Natural killer cell treated with Interleukin-12 subunit alpha and Interleukin-12 subunit beta and Interleukin-15 and Interleukin-18, amount 100 ng/mL, for 72 hours (primary cell): ENCODE results near the gene NIBAN1. TPM values are rescaled to one million over a fixed set of nuclear protein-coding genes. Genes with fewer than 3 reads are reported as not detected.

Experiments used
- ATAC-seq, 2 donors: fragments of 150-1000 bp; cut with Tn5 transposase in 1 of 2; sonication (Bioruptor Pico), chemical (Tn5 transposase) in 1 of 2; 2 replicates each; pipeline ENCODE4 v1.10.0; 2021
- DNase-seq: peaks from one replicate; pipeline ENCODE4 v3.0.0; 2022; ENCODE audit warnings: low spot score
- H3K27ac Mint-ChIP-seq, 2 donors: 1 replicate in 1 of 2; 2 replicates in 1 of 2; pipeline ENCODE4 v1.8.0; 2022; ENCODE audit warnings: mixed read lengths in 2 of 2, mild to moderate bottlenecking in 1 of 2, moderate library complexity in 1 of 2
- H3K27me3 Mint-ChIP-seq, 2 donors: 1 replicate in 1 of 2; 2 replicates in 1 of 2; pipeline ENCODE4 v1.8.0; 2022; ENCODE audit warnings: mixed read lengths in 2 of 2
- H3K36me3 Mint-ChIP-seq: one replicate; pipeline ENCODE4 v1.8.0; 2022; ENCODE audit warnings: mixed read lengths
- H3K4me1 Mint-ChIP-seq, 2 donors: 1 replicate in 1 of 2; 2 replicates in 1 of 2; pipeline ENCODE4 v1.8.0; 2022; ENCODE audit warnings: low read depth in 2 of 2, mixed read lengths in 2 of 2, mild to moderate bottlenecking in 1 of 2
- H3K4me3 Mint-ChIP-seq: one replicate; pipeline ENCODE4 v1.8.0; 2022; ENCODE audit warnings: mixed read lengths
- H3K9me3 Mint-ChIP-seq: 2 replicates; pipeline ENCODE4 v1.8.0; 2022; ENCODE audit warnings: mixed read lengths
- total RNA-seq, 2 donors: library from RNA; stranded (reverse); gene quantifications; one replicate each; pipeline ENCODE4 v1.2.3, GENCODE V29; 2022

NIBAN1 gene
- total RNA-seq, 2 donors from 2014 or later = 133 to 182 TPM

DNA sequence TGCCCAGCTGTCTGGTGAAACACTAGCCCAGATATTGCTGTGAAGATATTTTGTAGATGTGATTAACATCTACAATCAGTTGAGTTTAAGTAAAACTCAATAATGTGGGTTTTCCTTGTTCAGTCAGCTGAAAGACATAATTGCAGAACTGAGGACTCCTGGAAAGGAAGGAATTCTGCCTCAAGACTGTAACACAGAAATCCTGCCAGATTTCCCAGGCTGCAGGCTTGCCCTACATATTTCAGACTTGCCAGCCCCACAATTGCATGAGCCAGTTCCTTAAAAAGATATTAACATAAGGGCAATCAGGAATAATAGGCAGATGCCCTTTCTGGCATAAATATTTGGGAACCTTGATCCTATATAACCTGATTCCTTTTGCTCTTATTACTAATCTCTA is 14.2 kb upstream of the NIBAN1 start:
- no peaks in the 10 kb centered on the region for H3K36me3 Mint-ChIP-seq
- H3K27ac Mint-ChIP-seq = no peak overlapping the region
- H3K27me3 Mint-ChIP-seq = peaks cover 23 to 27% of the 10 kb centered on the region in 2 donors
- H3K4me3 Mint-ChIP-seq = no peak overlapping the region
- peaks cover 0 to 4% of the 10 kb centered on the region in 2 donors for H3K4me1 Mint-ChIP-seq
- ATAC-seq = no peak
- no peak for DNase-seq
- no peaks in the 10 kb centered on the region for H3K9me3 Mint-ChIP-seq

DNA sequence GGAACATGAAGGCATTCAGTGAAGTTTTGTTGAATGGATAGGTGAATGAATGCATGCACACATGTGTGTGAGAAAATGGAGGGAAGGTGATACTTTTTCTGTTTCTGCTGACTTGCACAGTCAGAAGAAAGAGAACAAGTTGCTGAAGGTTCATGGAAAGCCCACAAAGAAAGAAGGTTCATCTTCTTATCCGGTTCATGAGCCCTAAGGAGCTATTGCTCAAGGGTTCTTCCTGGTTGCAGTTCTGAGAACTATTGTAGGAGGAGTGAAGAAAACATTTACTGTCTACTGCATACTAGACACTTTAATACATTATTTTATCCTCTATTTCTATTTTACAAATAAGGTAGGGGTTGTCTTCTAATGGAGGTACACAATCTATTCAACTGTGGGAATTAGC is 13.4 kb upstream of the NIBAN1 start:
- H3K36me3 Mint-ChIP-seq = no peaks in the 10 kb centered on the region
- DNase-seq = no peak
- no peak overlapping the region for H3K27ac Mint-ChIP-seq
- peaks cover 0 to 4% of the 10 kb centered on the region in 2 donors for H3K4me1 Mint-ChIP-seq
- no peak for ATAC-seq
- no peak overlapping the region for H3K4me3 Mint-ChIP-seq
- H3K27me3 Mint-ChIP-seq = peaks cover 23 to 32% of the 10 kb centered on the region in 2 donors
- H3K9me3 Mint-ChIP-seq = no peaks in the 10 kb centered on the region

DNA sequence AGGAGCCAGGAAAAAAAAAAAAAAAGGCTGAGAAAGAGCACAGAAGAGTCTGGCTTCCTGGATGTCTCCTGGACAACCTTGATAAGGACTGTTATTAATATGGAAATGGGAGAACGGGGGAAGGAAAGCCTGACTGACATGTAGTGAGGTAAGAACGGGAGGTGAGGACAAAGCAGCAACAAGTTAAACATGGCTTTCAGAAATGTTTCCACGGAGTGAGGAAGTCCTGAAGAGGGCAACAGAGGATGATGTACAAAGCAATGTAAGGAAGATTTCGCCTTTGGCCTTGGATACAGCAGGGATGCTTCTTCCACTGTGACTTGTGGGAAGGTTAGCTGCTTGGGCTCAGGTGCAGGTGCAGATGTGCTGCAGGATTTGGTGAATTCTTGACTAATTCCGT is 11.9 kb upstream of the NIBAN1 start:
- no peak for DNase-seq
- Mint-ChIP-seq H3K27ac (peak overlapping the region in 1 of 2 donors; percentile 29), H3K9me3 (no peaks in the 10 kb centered on the region), H3K4me3 (no peak overlapping the region), H3K27me3 (peaks cover 20 to 32% of the 10 kb centered on the region in 2 donors), H3K4me1 (peaks cover 0 to 12% of the 10 kb centered on the region in 2 donors), H3K36me3 (no peaks in the 10 kb centered on the region)
- no peak for ATAC-seq

DNA sequence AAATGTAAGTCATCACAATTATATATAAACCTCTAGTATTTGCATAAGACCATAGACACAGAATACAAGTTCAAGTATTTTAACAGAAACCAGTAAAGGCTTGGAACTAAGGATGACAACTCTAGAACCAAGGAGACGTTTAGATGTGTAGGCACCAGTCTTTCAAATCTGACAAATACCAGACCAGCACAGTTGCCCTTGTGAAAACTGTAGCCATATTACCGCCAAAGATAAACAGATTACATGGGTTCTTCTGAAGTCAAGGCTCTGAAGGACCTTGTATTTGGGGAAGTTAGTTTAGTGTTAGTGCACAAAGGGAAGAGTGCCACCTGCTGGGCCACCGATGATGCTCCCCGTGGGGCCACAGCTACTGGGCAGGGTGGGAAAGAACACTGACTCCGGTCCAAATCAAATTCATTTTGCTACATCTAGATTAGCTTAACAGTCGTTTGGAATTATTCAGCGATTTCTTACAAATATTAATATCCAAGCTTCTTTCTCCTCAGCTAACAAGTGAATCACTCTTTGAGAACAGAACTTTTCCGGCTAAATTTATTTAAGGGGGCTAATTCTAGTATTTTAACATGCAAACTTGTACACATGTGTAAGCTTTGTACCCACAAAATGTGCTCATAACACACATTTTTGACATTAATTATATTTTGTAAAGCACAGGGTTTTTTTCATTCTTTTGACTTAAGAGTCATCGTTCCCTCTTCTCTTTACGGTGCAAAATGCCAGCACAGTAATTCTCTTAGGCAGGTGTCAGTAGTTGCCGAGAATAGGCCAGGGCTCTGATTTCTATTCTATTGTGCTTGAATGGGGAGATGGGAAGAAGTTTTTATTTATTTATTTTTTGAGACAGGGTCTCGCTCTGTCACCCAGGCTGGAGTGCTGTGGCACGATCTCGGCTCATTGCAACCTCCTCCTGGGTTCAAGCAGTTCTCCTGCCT is 8.0 kb upstream of the NIBAN1 start:
- H3K27me3 Mint-ChIP-seq = peaks cover 14 to 23% of the 10 kb centered on the region in 2 donors
- H3K9me3 Mint-ChIP-seq = no peaks in the 10 kb centered on the region
- peak; percentile 95 to 98 for ATAC-seq
- peaks cover 0 to 12% of the 10 kb centered on the region in 2 donors for H3K4me1 Mint-ChIP-seq
- H3K27ac Mint-ChIP-seq = peak overlapping the region in 1 of 2 donors; percentile 76
- H3K36me3 Mint-ChIP-seq = no peaks in the 10 kb centered on the region
- peak; percentile 77 for DNase-seq
- no peak overlapping the region for H3K4me3 Mint-ChIP-seq

GRCh38 chr1:184980726-184981125 is 6.4 kb upstream of the NIBAN1 start:
- DNase-seq (no peak), ATAC-seq (no peak)
- Mint-ChIP-seq H3K36me3 (no peaks in the 10 kb centered on the region), H3K4me3 (no peak overlapping the region), H3K27me3 (peaks cover 7 to 17% of the 10 kb centered on the region in 2 donors), H3K4me1 (peaks cover 9 to 12% of the 10 kb centered on the region in 2 donors), H3K27ac (no peak overlapping the region), H3K9me3 (no peaks in the 10 kb centered on the region)

- Mint-ChIP-seq H3K36me3 (peaks cover 15% of the 10 kb centered on the region), H3K4me3 (peak overlapping the region; percentile 75), H3K27me3 (no peaks in the 10 kb centered on the region), H3K27ac (peak overlapping the region; percentile 69 to 94), H3K4me1 (peaks cover 32 to 44% of the 10 kb centered on the region in 2 donors), H3K9me3 (no peaks in the 10 kb centered on the region)
- ATAC-seq (no peak), DNase-seq (no peak)
These were observed 1.0 kb upstream of the NIBAN1 start for GRCh38 chr1:184975208-184975870.

DNA sequence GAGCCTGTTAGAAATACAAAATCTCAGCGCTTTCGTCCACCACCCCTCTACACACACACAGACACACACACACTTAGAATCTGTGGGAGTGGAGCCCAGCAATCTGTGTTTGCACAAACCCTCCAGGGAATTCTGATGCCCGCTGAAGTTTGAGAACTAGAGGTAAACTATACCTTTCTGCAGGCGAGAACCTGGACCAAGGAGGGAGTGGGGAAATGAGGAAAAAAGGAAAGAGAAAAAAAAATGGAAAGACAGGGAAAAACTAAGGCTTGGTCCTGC is 468 bp upstream of the NIBAN1 start:
- ATAC-seq (no peak), DNase-seq (no peak)
- H3K4me1 Mint-ChIP-seq = peaks cover 36 to 49% of the 10 kb centered on the region in 2 donors
- H3K36me3 Mint-ChIP-seq = peaks cover 18% of the 10 kb centered on the region
- peak overlapping the region; percentile 69 to 94 for H3K27ac Mint-ChIP-seq
- H3K4me3 Mint-ChIP-seq = peak overlapping the region; percentile 75
- H3K9me3 Mint-ChIP-seq = no peaks in the 10 kb centered on the region
- no peaks in the 10 kb centered on the region for H3K27me3 Mint-ChIP-seq

DNA sequence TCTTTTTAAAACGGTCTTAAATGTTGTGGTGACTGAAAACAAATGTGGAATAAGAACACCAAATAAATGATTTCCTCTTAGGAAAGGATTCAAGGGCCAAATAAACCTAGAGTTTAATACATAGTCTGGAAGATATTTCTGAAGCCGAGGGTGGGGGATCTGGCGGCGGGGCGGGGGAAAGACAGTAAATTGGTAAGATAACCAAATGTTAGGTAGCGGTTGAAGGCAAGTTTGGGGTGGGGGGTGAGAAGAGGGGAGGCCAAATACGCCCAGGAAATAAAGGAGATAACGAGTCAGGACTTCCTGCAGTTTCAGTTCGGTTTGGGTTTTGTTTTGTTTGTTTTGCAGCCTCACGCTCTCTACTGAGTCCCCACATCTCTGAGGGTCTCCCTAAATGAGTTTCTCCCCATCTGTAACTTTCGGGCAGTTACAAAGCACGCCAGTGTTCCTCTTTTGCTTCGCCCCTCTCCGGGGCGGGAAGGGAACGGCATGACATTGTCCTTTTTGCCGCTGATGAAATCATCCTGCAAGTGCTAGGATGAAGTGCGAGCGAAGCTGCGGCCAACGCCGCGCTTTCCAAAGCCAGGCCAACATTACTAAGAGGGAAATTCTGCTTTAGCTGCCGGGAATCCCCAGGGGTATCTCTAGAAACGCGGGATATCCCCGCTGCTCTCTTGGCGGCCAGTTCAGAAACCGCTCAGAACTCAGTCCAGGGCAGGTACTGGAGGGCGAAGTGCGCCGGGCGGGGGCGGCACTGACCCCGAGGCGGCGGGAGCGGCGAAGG is 844 bp downstream of the NIBAN1 start:
- H3K9me3 Mint-ChIP-seq = no peaks in the 10 kb centered on the region
- H3K36me3 Mint-ChIP-seq = peaks cover 25% of the 10 kb centered on the region
- ATAC-seq (peak; percentile 75 to 87), DNase-seq (peak; percentile 94)
- peaks cover 45 to 59% of the 10 kb centered on the region in 2 donors for H3K4me1 Mint-ChIP-seq
- H3K27ac Mint-ChIP-seq = peak overlapping the region; percentile 94 to 99
- no peaks in the 10 kb centered on the region for H3K27me3 Mint-ChIP-seq
- H3K4me3 Mint-ChIP-seq = peak overlapping the region; percentile 89

DNA sequence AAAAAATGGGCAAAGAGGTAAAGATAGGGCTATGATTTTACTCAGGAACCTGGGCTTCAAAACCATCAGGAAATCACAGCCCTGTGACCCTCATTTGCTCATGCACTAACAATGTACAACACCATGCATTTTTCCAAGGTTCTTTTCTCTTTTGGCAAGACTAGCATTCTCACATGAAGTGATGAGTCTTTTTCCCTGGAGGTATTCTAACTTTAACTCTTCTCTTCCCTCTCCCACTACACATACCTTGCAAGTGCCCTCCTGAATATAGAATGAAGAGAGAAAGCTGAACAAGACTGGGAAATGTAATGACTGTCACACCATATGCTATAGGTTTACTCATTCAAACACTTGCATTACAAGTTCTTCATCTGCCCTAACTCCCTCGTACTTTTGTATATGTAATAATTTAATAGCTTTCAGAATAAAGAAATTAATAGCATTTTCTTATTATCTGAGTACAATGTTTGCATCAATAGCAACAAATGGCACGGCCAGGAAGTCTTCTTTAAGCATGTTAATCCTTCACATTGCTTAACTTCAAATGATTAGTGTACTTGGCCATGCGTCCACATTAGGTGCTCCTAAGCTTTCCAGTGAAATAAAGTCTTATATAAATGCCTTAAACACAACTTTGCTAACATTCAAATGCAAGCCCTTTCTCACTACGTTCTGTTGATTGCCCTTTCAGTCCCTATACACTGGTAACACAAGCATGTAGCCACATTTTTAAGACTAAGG is 1.8 kb downstream of the NIBAN1 start:
- Mint-ChIP-seq H3K36me3 (peaks cover 28% of the 10 kb centered on the region), H3K4me1 (peaks cover 48 to 65% of the 10 kb centered on the region in 2 donors), H3K27ac (peak overlapping the region; percentile 94 to 99), H3K27me3 (no peaks in the 10 kb centered on the region), H3K9me3 (no peaks in the 10 kb centered on the region), H3K4me3 (peak overlapping the region; percentile 89)
- ATAC-seq (no peak), DNase-seq (no peak)

GRCh38 chr1:184971522-184972265 is 2.6 kb downstream of the NIBAN1 start:
- Mint-ChIP-seq H3K9me3 (no peaks in the 10 kb centered on the region), H3K27me3 (no peaks in the 10 kb centered on the region), H3K36me3 (peaks cover 34% of the 10 kb centered on the region), H3K27ac (peak overlapping the region; percentile 94 to 99), H3K4me3 (peak overlapping the region; percentile 89), H3K4me1 (peaks cover 52 to 72% of the 10 kb centered on the region in 2 donors)
- ATAC-seq (no peak), DNase-seq (no peak)

DNA sequence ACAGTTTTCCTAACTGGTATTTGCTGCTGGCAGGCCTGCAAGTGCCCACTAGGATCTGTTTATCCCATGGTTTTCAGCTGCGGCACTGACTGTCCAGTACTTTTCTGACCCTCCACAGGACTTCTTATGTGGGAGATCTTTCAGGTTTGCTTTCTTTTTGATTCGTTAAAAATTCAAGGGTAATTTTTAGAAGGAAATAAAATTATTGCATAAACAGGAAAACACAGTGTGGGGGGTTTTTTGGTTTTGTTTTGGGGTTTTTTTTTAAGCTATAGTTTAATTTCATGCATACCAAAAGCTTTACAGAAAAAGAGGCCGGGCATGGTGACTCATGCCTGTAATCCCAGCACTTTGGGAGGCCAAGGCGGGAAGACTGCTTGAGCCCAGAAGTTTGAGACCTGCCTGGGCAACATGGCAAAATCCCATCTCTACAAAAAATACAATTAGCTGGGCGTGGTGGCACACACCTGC is 3.6 kb downstream of the NIBAN1 start:
- Mint-ChIP-seq H3K9me3 (no peaks in the 10 kb centered on the region), H3K27ac (peak overlapping the region; percentile 94 to 99), H3K27me3 (no peaks in the 10 kb centered on the region), H3K4me3 (peak overlapping the region; percentile 89), H3K36me3 (peaks cover 39% of the 10 kb centered on the region), H3K4me1 (peaks cover 53 to 68% of the 10 kb centered on the region in 2 donors)
- ATAC-seq (no peak), DNase-seq (peak; percentile 73)

DNA sequence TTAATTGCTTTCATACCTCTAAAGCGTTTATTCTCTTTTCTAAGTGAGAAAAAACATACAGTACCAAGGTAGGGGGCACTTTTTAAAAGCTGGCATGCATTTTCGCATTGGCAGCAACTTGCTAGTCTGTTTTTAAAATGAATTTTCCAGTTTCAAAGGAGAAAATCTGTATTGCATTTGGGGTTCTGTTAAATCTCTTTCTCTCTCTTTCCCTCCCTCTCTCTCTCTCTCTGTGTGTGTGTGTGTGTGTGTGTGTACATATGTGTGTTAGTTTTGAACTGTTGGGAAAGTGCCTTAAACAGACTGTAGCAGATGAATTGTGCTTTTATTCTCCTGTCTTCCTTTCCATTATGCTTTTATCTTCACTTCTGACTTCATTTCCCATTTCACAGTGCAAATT is 7.3 kb downstream of the NIBAN1 start:
- Mint-ChIP-seq H3K36me3 (peaks cover 51% of the 10 kb centered on the region), H3K9me3 (no peaks in the 10 kb centered on the region), H3K27ac (peak overlapping the region; percentile 17 to 59), H3K4me1 (peaks cover 52 to 69% of the 10 kb centered on the region in 2 donors), H3K4me3 (peak overlapping the region; percentile 23), H3K27me3 (no peaks in the 10 kb centered on the region)
- ATAC-seq (no peak), DNase-seq (no peak)
